ENCODE results near the gene ZNF862.

Gene ZNF862

DNA sequence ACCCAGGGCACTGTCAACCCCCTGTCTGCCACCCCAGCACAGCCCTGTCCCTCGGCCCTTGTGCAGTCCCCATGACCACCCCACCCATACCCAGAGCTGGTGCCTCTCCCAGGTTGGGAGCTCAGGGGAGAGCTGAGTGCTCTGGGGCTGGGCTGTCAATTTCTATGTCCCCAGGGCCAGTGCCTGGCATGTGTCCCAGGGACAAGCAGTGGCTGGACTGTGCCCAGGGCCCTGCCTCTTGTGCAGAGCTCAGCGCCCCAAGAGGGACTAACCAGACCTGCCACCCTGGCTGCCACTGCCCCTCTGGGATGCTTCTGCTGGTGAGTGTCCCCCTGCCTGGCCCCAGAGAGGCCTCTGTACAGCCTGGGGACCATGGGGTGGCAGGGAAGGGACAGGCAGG is 29.0 kb upstream of the ZNF862 start:
- no peak overlapping the region for H3K4me3 ChIP-seq (ENCODE audit: low read length)
- no peak for DNase-seq (ENCODE audit: low read depth)
- TF ChIP-seq CTCF (IDR thresholded peaks at IDR 0.05; ENCODE audit: insufficient read depth, low read depth, low read length, missing control alignments), result no peak

DNA sequence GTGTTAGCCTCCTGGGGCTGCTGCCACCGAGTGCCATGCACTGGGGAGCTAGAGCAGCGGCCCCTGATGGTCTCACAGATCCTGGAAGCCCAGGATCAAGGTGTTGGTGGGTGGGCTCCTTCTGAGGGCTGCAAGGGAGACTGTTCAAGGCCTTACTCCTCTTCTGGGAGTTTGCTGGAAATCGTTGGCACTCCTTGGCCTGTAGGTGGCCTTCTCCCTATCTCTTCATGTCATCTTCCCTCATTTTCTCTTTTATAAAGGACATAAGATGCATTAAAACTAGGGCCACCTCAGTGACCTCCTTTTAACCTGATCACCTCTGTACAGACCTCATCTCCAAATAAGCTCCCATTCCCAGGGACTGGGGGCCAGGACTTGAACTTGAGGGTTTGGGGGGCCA is 27.0 kb upstream of the ZNF862 start:
- DNase-seq (ENCODE audit: low read depth), result peak; percentile 17
- H3K4me3 ChIP-seq (ENCODE audit: low read length), result no peak overlapping the region
- peak; percentile 46 for TF ChIP-seq CTCF (IDR thresholded peaks at IDR 0.05; ENCODE audit: insufficient read depth, low read depth, low read length, missing control alignments)

DNA sequence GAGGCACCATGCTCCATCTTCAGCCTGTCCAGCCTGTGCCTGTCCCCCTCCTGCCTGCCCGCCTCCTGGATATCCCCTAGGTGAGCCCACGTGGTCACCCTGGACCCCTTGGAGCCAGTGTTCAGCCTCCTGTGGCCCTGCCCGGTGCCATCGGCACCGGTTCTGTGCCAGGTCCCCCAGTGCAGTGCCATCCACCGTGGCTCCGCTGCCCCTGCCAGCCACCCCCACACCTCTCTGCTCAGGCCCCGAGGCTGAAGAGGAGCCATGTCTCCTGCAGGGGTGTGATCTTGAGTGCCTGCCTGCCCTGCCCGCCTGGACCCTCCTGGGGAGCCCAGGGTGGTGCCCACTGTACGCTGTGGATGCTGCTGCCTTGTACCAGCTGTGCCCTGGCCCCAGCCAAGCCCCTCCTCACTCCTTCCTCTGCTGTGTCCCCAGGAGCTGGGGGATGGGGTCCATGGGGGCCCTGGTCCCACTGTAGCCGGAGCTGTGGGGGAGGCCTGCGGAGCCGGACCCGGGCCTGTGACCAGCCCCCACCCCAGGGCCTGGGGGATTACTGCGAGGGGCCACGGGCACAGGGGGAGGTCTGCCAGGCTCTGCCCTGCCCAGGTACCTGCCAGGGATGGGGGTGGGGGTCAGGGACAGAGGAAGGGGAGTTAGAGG is 26.2 kb upstream of the ZNF862 start:
- DNase-seq (ENCODE audit: low read depth), result no peak
- no peak overlapping the region for H3K4me3 ChIP-seq (ENCODE audit: low read length)
- TF ChIP-seq CTCF (IDR thresholded peaks at IDR 0.05; ENCODE audit: insufficient read depth, low read depth, low read length, missing control alignments), result no peak

GRCh38 chr7:149813254-149814035 is 24.7 kb upstream of the ZNF862 start:
- DNase-seq (ENCODE audit: low read depth), result no peak
- H3K4me3 ChIP-seq (ENCODE audit: low read length), result no peak overlapping the region
- no peak for TF ChIP-seq CTCF (IDR thresholded peaks at IDR 0.05; ENCODE audit: insufficient read depth, low read depth, low read length, missing control alignments)

DNA sequence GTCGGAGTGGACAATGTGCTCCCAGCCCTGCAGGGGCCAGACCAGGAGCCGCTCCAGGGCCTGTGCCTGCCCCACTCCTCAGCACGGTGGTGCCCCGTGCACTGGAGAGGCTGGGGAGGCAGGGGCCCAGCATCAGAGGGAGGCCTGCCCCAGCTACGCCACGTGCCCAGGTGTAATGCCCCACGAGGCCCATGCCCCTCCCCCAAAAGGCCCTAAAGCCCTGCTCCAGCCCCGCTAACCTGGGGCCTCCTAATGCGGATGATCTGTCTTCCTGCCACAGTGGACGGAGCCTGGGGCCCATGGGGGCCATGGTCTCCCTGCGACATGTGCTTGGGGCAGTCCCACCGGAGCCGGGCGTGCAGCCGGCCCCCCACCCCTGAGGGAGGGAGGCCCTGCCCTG is 23.7 kb upstream of the ZNF862 start:
- DNase-seq (ENCODE audit: low read depth), result no peak
- no peak overlapping the region for H3K4me3 ChIP-seq (ENCODE audit: low read length)
- no peak for TF ChIP-seq CTCF (IDR thresholded peaks at IDR 0.05; ENCODE audit: insufficient read depth, low read depth, low read length, missing control alignments)

- TF ChIP-seq CTCF (IDR thresholded peaks at IDR 0.05; ENCODE audit: insufficient read depth, low read depth, low read length, missing control alignments), result no peak
- H3K4me3 ChIP-seq (ENCODE audit: low read length), result no peak overlapping the region
- no peak for DNase-seq (ENCODE audit: low read depth)
These were observed 23.1 kb upstream of the ZNF862 start for GRCh38 chr7:149815121-149815520.
